Hepatocyte (in vitro differentiated cells): ENCODE measurements around the gene EFNB2.

Source experiments
- EZH2 ChIP-seq: fragments of 200-600 bp; sonication (generic); IDR thresholded peaks from 2 replicates; pipeline ENCODE4 v1.6.1; 2016; ENCODE audit warnings: antibody characterized with exemption, mild to moderate bottlenecking, borderline replicate concordance
- TF ChIP-seq, protein P1 (sequence below): fragments of 200-600 bp; sonication (generic); IDR thresholded peaks from 2 replicates; pipeline ENCODE4 v1.5.1; 2016; ENCODE audit warnings: antibody characterized with exemption, mild to moderate bottlenecking; ENCODE audit not compliant: poor library complexity

- TF ChIP-seq, protein P1, sequence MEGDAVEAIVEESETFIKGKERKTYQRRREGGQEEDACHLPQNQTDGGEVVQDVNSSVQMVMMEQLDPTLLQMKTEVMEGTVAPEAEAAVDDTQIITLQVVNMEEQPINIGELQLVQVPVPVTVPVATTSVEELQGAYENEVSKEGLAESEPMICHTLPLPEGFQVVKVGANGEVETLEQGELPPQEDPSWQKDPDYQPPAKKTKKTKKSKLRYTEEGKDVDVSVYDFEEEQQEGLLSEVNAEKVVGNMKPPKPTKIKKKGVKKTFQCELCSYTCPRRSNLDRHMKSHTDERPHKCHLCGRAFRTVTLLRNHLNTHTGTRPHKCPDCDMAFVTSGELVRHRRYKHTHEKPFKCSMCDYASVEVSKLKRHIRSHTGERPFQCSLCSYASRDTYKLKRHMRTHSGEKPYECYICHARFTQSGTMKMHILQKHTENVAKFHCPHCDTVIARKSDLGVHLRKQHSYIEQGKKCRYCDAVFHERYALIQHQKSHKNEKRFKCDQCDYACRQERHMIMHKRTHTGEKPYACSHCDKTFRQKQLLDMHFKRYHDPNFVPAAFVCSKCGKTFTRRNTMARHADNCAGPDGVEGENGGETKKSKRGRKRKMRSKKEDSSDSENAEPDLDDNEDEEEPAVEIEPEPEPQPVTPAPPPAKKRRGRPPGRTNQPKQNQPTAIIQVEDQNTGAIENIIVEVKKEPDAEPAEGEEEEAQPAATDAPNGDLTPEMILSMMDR = no peak
- TF ChIP-seq EZH2 = no peak
Observed at GRCh38 chr13:106445996-106446395, 89.5 kb downstream of the EFNB2 start.
